Ishikawa (cell line): ENCODE data around the gene HOXA5.

Source experiments
- CREB1 ChIP-seq: IDR thresholded peaks from 2 replicates; pipeline ENCODE4 v1.6.1; 2012; ENCODE audit warnings: low read depth
- EGR1 ChIP-seq: IDR thresholded peaks from 2 replicates; pipeline ENCODE4 v1.6.1; 2012
- EP300 ChIP-seq: IDR thresholded peaks from 2 replicates; pipeline ENCODE4 v1.6.1; 2012; ENCODE audit warnings: borderline replicate concordance
- FOXM1 ChIP-seq: IDR thresholded peaks from 2 replicates; pipeline ENCODE4 v1.6.1; 2012; ENCODE audit warnings: low read depth, borderline replicate concordance
- NFIC ChIP-seq: IDR thresholded peaks from 2 replicates; pipeline ENCODE4 v1.6.1; 2012
- RAD21 ChIP-seq: IDR thresholded peaks from 2 replicates; pipeline ENCODE4 v1.6.1; 2012; ENCODE audit warnings: low read depth
- TAF1 ChIP-seq: IDR thresholded peaks from 2 replicates; pipeline ENCODE4 v1.6.1; 2012; ENCODE audit warnings: low read depth, mild to moderate bottlenecking
- TEAD4 ChIP-seq: IDR thresholded peaks from 2 replicates; pipeline ENCODE4 v1.6.1; 2012
- YY1 ChIP-seq: IDR thresholded peaks from 2 replicates; pipeline ENCODE4 v1.6.1; 2012; ENCODE audit warnings: low read depth
- ZBTB7A ChIP-seq: IDR thresholded peaks from 2 replicates; pipeline ENCODE4 v1.6.1; 2012; ENCODE audit warnings: low read depth
- TF ChIP-seq, protein P1 (sequence below): IDR thresholded peaks from 2 replicates; pipeline ENCODE4 v1.6.1; 2012
- TF ChIP-seq, protein P2 (sequence below): IDR thresholded peaks from 2 replicates; pipeline ENCODE4 v1.6.1; 2012
- TF ChIP-seq, protein P3 (sequence below): IDR thresholded peaks from 2 replicates; pipeline ENCODE4 v1.6.1; 2012; ENCODE audit warnings: low read depth, mild to moderate bottlenecking

DNA sequence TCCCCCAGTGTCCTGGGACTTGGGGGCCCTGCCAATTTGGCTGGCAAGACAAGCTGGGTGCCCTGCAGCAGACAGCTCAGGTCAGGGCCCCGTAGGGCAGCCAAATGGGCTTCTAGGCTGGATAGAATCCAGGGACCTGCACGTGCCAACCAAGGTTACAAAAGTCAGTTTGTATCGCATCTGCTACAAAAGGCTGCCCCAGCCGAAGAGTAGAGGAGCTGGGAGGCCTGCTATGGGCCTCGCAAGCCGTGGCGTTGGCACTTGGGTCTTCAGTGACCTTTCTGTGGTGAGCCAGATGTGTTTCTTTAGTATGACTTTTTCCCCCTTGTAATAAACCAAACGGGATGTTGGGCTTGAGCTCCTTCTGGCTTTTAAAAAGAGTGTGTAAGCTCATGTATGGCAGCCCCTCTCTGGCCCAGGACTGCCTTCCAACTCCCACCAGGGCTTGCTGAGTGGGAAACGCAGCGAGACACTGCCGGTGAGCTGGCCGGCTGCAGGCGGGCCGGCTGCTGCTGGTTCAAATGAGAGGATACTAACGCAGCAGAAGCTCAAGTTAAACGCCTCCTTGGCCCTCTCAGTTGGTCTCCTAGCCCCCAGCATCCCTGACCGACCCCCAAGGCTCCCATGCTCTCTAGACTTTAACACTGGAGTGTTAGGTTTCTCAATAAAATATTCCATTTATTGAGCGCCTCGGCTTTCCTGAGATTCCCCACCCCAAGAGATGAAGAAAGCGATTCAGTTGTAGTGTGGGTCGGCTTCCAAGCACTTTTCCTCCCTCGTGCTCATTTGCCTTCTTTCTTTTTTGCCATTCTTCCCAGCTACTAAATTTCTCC is 33.7 kb upstream of the HOXA5 start:
- TF ChIP-seq, protein P1, sequence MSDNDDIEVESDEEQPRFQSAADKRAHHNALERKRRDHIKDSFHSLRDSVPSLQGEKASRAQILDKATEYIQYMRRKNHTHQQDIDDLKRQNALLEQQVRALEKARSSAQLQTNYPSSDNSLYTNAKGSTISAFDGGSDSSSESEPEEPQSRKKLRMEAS: no peak
- TF ChIP-seq, protein P2, sequence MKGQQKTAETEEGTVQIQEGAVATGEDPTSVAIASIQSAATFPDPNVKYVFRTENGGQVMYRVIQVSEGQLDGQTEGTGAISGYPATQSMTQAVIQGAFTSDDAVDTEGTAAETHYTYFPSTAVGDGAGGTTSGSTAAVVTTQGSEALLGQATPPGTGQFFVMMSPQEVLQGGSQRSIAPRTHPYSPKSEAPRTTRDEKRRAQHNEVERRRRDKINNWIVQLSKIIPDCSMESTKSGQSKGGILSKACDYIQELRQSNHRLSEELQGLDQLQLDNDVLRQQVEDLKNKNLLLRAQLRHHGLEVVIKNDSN: no peak
- no peak for TF ChIP-seq TAF1
- no peak for TF ChIP-seq ZBTB7A
- no peak for TF ChIP-seq EP300
- TF ChIP-seq, protein P3, sequence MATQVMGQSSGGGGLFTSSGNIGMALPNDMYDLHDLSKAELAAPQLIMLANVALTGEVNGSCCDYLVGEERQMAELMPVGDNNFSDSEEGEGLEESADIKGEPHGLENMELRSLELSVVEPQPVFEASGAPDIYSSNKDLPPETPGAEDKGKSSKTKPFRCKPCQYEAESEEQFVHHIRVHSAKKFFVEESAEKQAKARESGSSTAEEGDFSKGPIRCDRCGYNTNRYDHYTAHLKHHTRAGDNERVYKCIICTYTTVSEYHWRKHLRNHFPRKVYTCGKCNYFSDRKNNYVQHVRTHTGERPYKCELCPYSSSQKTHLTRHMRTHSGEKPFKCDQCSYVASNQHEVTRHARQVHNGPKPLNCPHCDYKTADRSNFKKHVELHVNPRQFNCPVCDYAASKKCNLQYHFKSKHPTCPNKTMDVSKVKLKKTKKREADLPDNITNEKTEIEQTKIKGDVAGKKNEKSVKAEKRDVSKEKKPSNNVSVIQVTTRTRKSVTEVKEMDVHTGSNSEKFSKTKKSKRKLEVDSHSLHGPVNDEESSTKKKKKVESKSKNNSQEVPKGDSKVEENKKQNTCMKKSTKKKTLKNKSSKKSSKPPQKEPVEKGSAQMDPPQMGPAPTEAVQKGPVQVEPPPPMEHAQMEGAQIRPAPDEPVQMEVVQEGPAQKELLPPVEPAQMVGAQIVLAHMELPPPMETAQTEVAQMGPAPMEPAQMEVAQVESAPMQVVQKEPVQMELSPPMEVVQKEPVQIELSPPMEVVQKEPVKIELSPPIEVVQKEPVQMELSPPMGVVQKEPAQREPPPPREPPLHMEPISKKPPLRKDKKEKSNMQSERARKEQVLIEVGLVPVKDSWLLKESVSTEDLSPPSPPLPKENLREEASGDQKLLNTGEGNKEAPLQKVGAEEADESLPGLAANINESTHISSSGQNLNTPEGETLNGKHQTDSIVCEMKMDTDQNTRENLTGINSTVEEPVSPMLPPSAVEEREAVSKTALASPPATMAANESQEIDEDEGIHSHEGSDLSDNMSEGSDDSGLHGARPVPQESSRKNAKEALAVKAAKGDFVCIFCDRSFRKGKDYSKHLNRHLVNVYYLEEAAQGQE: no peak
- no peak for TF ChIP-seq FOXM1
- TF ChIP-seq CREB1: no peak
- no peak for TF ChIP-seq YY1
- no peak for TF ChIP-seq EGR1
- no peak for TF ChIP-seq NFIC
- TF ChIP-seq RAD21: no peak
- no peak for TF ChIP-seq TEAD4
